ENCODE measurements around the gene TICAM2. TPM values are rescaled to one million over a fixed set of nuclear protein-coding genes. Genes with fewer than 3 reads are reported as not detected.

TICAM2 gene
- total and polyA plus RNA-seq, 10 donors: 2.9 to 9.2 (median 5.3) TPM

- TF ChIP-seq POLR2AphosphoS5 (IDR thresholded peaks at IDR 0.05) (no peak), POLR2A (IDR thresholded peaks at IDR 0.05) (peak in 1 of 3 donors; percentile 48)
- Histone ChIP-seq H3K4me1 (peaks cover 27 to 60% (median 55%) of the 10 kb centered on the region in 6 donors), H3K9me3 (peaks cover 0 to 18% (median 13%) of the 10 kb centered on the region in 8 donors), H3K36me3 (peaks cover 0 to 25% (median 2%) of the 10 kb centered on the region in 6 donors), H3K27me3 (replicated peaks in 1 of 7) (no peaks in the 10 kb centered on the region), H3K4me3 (peak overlapping the region; percentile 60 to 87 (median 74)), H3K27ac (peak overlapping the region; percentile 90 to 100 (median 100))
- intact Hi-C loops (cut with DNase I; ENCODE audit: low total_unique reads): no loop called here
- peak; percentile 74 for DNase-seq
- 13 to 18% (median 14%) methylated on average over 15 of the region's 15 CpGs for WGBS, 5 donors
These were observed 58.8 kb downstream of the TICAM2 start for GRCh38 chr5:115543365-115544042.

GRCh38 chr5:115542651-115543364 is 59.5 kb downstream of the TICAM2 start:
- no peak for TF ChIP-seq POLR2A (IDR thresholded peaks at IDR 0.05)
- TF ChIP-seq POLR2AphosphoS5 (IDR thresholded peaks at IDR 0.05): no peak
- no peak for TF ChIP-seq CTCF (IDR thresholded peaks at IDR 0.05 in 8 of 11, conservative IDR thresholded peaks at IDR 0.05 in 3 of 11)
- Histone ChIP-seq H3K4me3 (peak overlapping the region; percentile 60 to 87 (median 74)), H3K36me3 (peaks cover 0 to 25% (median 2%) of the 10 kb centered on the region in 6 donors), H3K27ac (peak overlapping the region in 7 of 8 donors; percentile 96 to 100 (median 100)), H3K9me3 (peaks cover 0 to 18% (median 13%) of the 10 kb centered on the region in 8 donors), H3K4me1 (peaks cover 27 to 67% (median 62%) of the 10 kb centered on the region in 6 donors), H3K27me3 (replicated peaks in 1 of 7) (no peaks in the 10 kb centered on the region)
- no peak for DNase-seq
- intact Hi-C loops (cut with DNase I; ENCODE audit: low total_unique reads): no loop called here
- WGBS, 5 donors: 63 to 76% (median 66%) methylated on average over 9 to 10 of the region's 10 CpGs

- intact Hi-C loops (cut with DNase I; ENCODE audit: low total_unique reads): no loop called here
- no peak for TF ChIP-seq POLR2A (IDR thresholded peaks at IDR 0.05)
- DNase-seq: no peak
- Histone ChIP-seq H3K4me1 (peaks cover 27 to 74% (median 69%) of the 10 kb centered on the region in 6 donors), H3K9me3 (peaks cover 0 to 18% (median 13%) of the 10 kb centered on the region in 8 donors), H3K27ac (peak overlapping the region in 6 of 8 donors; percentile 96 to 100 (median 100)), H3K4me3 (peak overlapping the region in 7 of 8 donors; percentile 60 to 87 (median 75)), H3K27me3 (replicated peaks in 1 of 7) (no peaks in the 10 kb centered on the region), H3K36me3 (peaks cover 0 to 31% (median 2%) of the 10 kb centered on the region in 6 donors)
- 33 to 46% (median 38%) methylated on average over 2 of the region's 2 CpGs for WGBS, 5 donors
These were observed 60.2 kb downstream of the TICAM2 start for GRCh38 chr5:115542086-115542485.

- 38 to 54% (median 49%) methylated on average over 2 of the region's 2 CpGs for WGBS, 5 donors
- peak overlapping the region in 5 of 8 donors; percentile 14 to 100 (median 100) for H3K27ac ChIP-seq
- TF ChIP-seq POLR2A (IDR thresholded peaks at IDR 0.05): no peak
- no peak for TF ChIP-seq POLR2AphosphoS5 (IDR thresholded peaks at IDR 0.05)
- TF ChIP-seq CTCF (IDR thresholded peaks at IDR 0.05 in 8 of 11, conservative IDR thresholded peaks at IDR 0.05 in 3 of 11): no peak
- H3K27me3 ChIP-seq (replicated peaks in 1 of 7): no peaks in the 10 kb centered on the region
- intact Hi-C loops (cut with DNase I; ENCODE audit: low total_unique reads): no loop called here
- H3K9me3 ChIP-seq: peaks cover 0 to 16% (median 13%) of the 10 kb centered on the region in 8 donors
- peak overlapping the region in 7 of 8 donors; percentile 60 to 87 (median 75) for H3K4me3 ChIP-seq
- peaks cover 27 to 79% (median 73%) of the 10 kb centered on the region in 6 donors for H3K4me1 ChIP-seq
- peaks cover 0 to 31% (median 2%) of the 10 kb centered on the region in 6 donors for H3K36me3 ChIP-seq
- DNase-seq: no peak
These were observed 60.7 kb downstream of the TICAM2 start for GRCh38 chr5:115541611-115542010.

All from spleen (tissue), 11 donors.